OCI-LY7 (cell line): ENCODE results near the gene JAG2. TPM values are rescaled to one million over a fixed set of nuclear protein-coding genes. Genes with fewer than 3 reads are reported as not detected.

Experiments used
- BruUV-seq: library from RNA; stranded (reverse); fragments of 400-500 nt; replicated peaks from 2 replicates; lab custom pipeline; 2021; lab: Mats Ljungman, UMichigan
- CTCF ChIA-PET: fragments of 300-600 bp; sonication (Branson Sonifier 250); formaldehyde crosslinking; loops from one replicate; lab custom pipeline; 2022; ENCODE audit warnings: antibody characterized with exemption; ENCODE audit not compliant: unreplicated experiment; lab: Charles Lee
- POLR2A ChIA-PET: fragments of 300-600 bp; sonication (Branson Sonifier 250); formaldehyde crosslinking; loops from one replicate; lab custom pipeline; 2022; ENCODE audit warnings: antibody characterized with exemption; lab: Charles Lee
- DNase-seq: peaks from one replicate; pipeline ENCODE4 v3.0.0-alpha.2; 2015; ENCODE audit warnings: low spot score
- H2AFZ ChIP-seq: fragments of 200-600 bp; sonication (generic), shearing (Covaris generic); 2 replicates; pipeline ENCODE4 v1.6.1; 2014; ENCODE audit warnings: mild to moderate bottlenecking, antibody characterized with exemption, low read length, moderate library complexity
- H3K27ac ChIP-seq: fragments of 200-600 bp; sonication (generic); 2 replicates; pipeline ENCODE4 v1.5.1; 2014; ENCODE audit warnings: mixed run types, low read depth, mild to moderate bottlenecking, moderate library complexity, low read length, inconsistent platforms; ENCODE audit not compliant: poor library complexity, severe bottlenecking
- H3K36me3 ChIP-seq: fragments of 200-600 bp; sonication (generic); 2 replicates; pipeline ENCODE4 v1.6.1; 2014; ENCODE audit warnings: mild to moderate bottlenecking, antibody characterized with exemption, low read length, moderate library complexity, mixed read lengths; ENCODE audit not compliant: insufficient read depth
- H3K4me1 ChIP-seq: fragments of 200-600 bp; sonication (generic); 2 replicates; pipeline ENCODE4 v1.5.1; 2014; ENCODE audit warnings: mild to moderate bottlenecking, low read length; ENCODE audit not compliant: insufficient read depth, poor library complexity, severe bottlenecking
- H3K4me2 ChIP-seq: fragments of 200-600 bp; sonication (generic); 2 replicates; pipeline ENCODE4 v1.6.1; 2014; ENCODE audit warnings: mild to moderate bottlenecking, low read length
- H3K4me3 ChIP-seq: fragments of 200-600 bp; sonication (generic); 2 replicates; pipeline ENCODE4 v1.5.1; 2014; ENCODE audit warnings: mild to moderate bottlenecking, low read depth, low read length; ENCODE audit not compliant: poor library complexity, severe bottlenecking
- H3K79me2 ChIP-seq: fragments of 200-600 bp; sonication (generic); 2 replicates; pipeline ENCODE4 v1.6.1; 2016; ENCODE audit warnings: low read depth, mild to moderate bottlenecking, low read length, moderate library complexity, mixed read lengths; ENCODE audit not compliant: insufficient read depth
- H3K9me2 ChIP-seq: fragments of 200-600 bp; sonication (generic); 2 replicates; pipeline ENCODE4 v1.6.1; 2016; ENCODE audit warnings: mild to moderate bottlenecking, low read length, mixed read lengths; ENCODE audit not compliant: insufficient read depth
- H3K9me3 ChIP-seq: fragments of 200-600 bp; sonication (generic); 2 replicates; pipeline ENCODE4 v1.6.1; 2014; ENCODE audit warnings: mild to moderate bottlenecking, mixed run types, low read length, mixed read lengths
- H4K20me1 ChIP-seq: fragments of 200-600 bp; sonication (generic); 2 replicates; pipeline ENCODE4 v1.6.1; 2014; ENCODE audit warnings: mild to moderate bottlenecking, antibody characterized with exemption, low read length, moderate library complexity, mixed read lengths; ENCODE audit not compliant: insufficient read depth
- EZH2phosphoT487 ChIP-seq: fragments of 200-600 bp; sonication (generic); IDR thresholded peaks from 2 replicates; pipeline ENCODE4 v1.6.1; 2018; ENCODE audit warnings: low read depth, borderline replicate concordance, mild to moderate bottlenecking, mixed run types, antibody characterized with exemption, low read length, moderate library complexity, mixed read lengths
- intact Hi-C: fragments of 100-400 bp; cut with micrococcal nuclease; formaldehyde crosslinking; loops from one replicate; pipeline ENCODE4 v1.10.0; 2022; ENCODE audit not compliant: unreplicated experiment
- total RNA-seq, 2 experiments: library from RNA; depleted of rRNA in 1 of 2; stranded (reverse); fragments of >200 nt in 1 of 2; shearing (Covaris generic) in 1 of 2; gene quantifications; 2 replicates each; pipeline ENCODE4 v1.2.3, GENCODE V29; 2014 to 2022
- TF ChIP-seq, protein P1 (sequence below): fragments of 200-600 bp; sonication (generic); conservative IDR thresholded peaks from 2 replicates; pipeline ENCODE4 v1.5.1; 2014; ENCODE audit warnings: mild to moderate bottlenecking, antibody characterized with exemption, low read length, moderate library complexity, mixed read lengths

Gene JAG2
- total RNA-seq, 2 experiments from 2014 or later: 5.0 to 6.0 TPM

DNA sequence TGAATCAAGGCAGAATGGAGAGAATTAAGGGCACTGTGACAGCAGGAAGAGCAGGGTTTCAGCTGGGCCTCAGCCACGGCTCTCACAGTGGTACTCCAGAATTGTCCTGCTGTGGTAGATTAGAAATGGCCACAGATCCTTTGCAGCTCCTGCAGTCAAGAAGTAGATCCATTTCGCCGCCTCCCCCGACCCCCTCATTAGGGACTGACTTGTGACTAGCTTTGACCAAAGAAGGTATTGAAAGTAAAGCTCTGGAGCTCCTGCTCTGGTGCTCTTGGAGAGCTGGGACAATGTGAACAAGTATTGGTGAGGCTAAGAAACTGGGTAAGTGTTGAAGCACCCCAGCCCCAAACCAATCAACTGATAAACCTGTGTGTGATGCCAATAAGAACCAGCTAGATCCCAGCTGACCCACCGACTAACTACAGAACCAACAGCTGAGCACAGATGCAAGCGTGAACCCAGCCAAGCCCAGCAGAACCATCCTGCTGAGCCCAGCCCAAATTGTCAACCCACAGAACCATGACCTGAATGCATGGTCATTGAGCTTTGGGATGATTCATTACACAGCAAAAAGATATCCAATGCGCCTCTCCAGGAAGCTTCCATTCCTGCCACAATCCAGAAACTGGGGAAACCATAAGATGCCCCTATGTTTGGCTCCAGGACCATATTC, 50.7 kb downstream of the JAG2 start:
- Histone ChIP-seq H2AFZ (no peak overlapping the region), H3K4me3 (no peak overlapping the region), H3K4me2 (no peak overlapping the region), H3K79me2 (no peaks in the 10 kb centered on the region), H3K9me2 (no peaks in the 10 kb centered on the region), H3K27ac (no peak overlapping the region), H4K20me1 (no peaks in the 10 kb centered on the region), H3K9me3 (0 out of 2 replicates have a peak, but pooled peaks cover 10% of the 10 kb centered on the region), H3K4me1 (no peaks in the 10 kb centered on the region), H3K36me3 (no peaks in the 10 kb centered on the region)
- ChIA-PET CTCF (no interaction called here), POLR2A (interaction anchor here (0.9 kb wide), 1 partner anchor 20 kb away, joined by 4 read pairs; no protein-coding TSS in a partner anchor)
- DNase-seq: no peak
- no peak for TF ChIP-seq EZH2phosphoT487
- TF ChIP-seq, protein P1, sequence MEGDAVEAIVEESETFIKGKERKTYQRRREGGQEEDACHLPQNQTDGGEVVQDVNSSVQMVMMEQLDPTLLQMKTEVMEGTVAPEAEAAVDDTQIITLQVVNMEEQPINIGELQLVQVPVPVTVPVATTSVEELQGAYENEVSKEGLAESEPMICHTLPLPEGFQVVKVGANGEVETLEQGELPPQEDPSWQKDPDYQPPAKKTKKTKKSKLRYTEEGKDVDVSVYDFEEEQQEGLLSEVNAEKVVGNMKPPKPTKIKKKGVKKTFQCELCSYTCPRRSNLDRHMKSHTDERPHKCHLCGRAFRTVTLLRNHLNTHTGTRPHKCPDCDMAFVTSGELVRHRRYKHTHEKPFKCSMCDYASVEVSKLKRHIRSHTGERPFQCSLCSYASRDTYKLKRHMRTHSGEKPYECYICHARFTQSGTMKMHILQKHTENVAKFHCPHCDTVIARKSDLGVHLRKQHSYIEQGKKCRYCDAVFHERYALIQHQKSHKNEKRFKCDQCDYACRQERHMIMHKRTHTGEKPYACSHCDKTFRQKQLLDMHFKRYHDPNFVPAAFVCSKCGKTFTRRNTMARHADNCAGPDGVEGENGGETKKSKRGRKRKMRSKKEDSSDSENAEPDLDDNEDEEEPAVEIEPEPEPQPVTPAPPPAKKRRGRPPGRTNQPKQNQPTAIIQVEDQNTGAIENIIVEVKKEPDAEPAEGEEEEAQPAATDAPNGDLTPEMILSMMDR: no peak
- intact Hi-C loops: no loop called here
- BruUV-seq: no TSS peak

DNA sequence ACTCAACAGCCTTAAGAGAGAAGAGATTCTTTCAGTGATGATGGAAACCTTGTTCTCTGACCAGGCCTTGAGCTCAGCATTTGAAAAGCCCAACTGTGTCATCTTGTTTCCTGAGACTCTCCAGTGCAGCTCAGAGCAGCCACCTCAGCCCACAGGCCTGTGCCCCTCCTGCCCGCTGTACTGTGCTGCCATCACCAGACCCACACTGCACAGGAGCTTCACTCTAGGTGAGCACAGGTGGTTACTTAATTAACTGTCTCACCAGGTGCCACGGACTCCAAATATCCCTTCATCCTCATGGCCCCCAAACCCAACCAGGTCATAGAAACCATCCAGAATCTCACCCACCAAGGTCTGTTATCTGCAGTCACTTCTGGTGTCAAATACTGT, 51.3 kb downstream of the JAG2 start:
- Histone ChIP-seq H3K36me3 (no peaks in the 10 kb centered on the region), H3K4me1 (no peaks in the 10 kb centered on the region), H3K4me3 (no peak overlapping the region), H4K20me1 (no peaks in the 10 kb centered on the region), H3K79me2 (no peaks in the 10 kb centered on the region), H2AFZ (no peak overlapping the region), H3K27ac (no peak overlapping the region), H3K9me2 (no peaks in the 10 kb centered on the region), H3K9me3 (0 out of 2 replicates have a peak, but pooled peaks cover 10% of the 10 kb centered on the region), H3K4me2 (no peak overlapping the region)
- CTCF ChIA-PET: no interaction called here
- no TSS peak for BruUV-seq
- POLR2A ChIA-PET: interaction anchor here (0.9 kb wide), 1 partner anchor 19 kb away, joined by 4 read pairs; no protein-coding TSS in a partner anchor
- TF ChIP-seq, protein P1: no peak
- no peak for TF ChIP-seq EZH2phosphoT487
- no peak for DNase-seq
- intact Hi-C loops: no loop called here
